ENCODE results near the gene MYO5C.
"Not testable (repeated sequence)": the region's sequence is repeated elsewhere in the genome, so short reads cannot be mapped to it uniquely, and the experiment has no call there.

MYO5C gene

DNA sequence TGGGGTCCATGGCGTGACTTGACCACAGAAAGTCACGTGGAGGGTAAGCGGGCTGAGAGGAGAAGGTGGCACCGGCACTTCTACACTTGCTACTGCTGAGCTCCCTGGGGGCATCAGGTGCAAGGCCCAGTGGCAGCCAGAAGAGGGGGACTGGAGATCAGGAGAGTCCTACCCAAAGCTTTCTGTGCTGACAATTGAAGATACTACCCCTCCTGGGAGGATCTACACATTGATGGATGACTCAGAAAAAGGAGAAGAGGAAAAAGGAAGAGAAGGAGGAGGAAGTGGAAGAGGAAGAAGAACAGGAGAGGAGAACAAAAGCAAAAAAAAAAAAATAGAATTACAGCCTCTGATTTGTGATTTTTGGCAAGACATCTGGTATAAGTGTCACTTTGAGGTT is 41.2 kb downstream of the MYO5C start:
- H3K27me3 ChIP-seq (ENCODE audit: low read depth, low read length) = no peaks in the 10 kb centered on the region
- no peak overlapping the region for H3K27ac ChIP-seq (ENCODE audit: low read length)
- no peaks in the 10 kb centered on the region for H3K36me3 ChIP-seq (ENCODE audit: control insufficient read depth in 1 of 2, insufficient read depth in 2 of 2, low read length in 2 of 2)
- H3K4me3 ChIP-seq (ENCODE audit: low read depth in 1 of 2, low read length in 2 of 2) = no peak overlapping the region
- H3K4me1 ChIP-seq (ENCODE audit: control insufficient read depth in 1 of 2, insufficient read depth in 2 of 2, low read length in 2 of 2) = no peaks in the 10 kb centered on the region
- H3K9me3 ChIP-seq (ENCODE audit: control insufficient read depth in 1 of 2, low read length in 2 of 2) = no peaks in the 10 kb centered on the region

DNA sequence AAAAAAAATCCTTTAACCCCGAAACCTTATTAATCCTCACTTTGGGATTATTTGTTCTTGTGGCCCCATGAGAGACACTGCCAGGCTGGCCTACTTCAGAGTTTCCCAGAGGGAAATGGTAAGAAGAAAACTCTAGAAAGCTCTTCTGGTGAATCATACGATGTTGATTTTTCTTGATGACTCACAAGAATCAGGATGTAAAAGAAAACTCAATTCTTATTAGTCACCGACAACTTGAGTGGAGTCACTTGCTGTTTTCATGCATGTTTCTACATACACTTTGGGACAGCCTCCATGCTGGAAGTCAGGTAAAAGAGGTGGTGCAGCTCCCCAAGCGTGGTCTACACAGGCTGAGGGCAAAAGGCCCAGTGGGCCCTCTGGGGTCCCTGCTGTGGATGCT is 42.8 kb downstream of the MYO5C start:
- no peaks in the 10 kb centered on the region for H3K9me3 ChIP-seq (ENCODE audit: control insufficient read depth in 1 of 2, low read length in 2 of 2)

DNA sequence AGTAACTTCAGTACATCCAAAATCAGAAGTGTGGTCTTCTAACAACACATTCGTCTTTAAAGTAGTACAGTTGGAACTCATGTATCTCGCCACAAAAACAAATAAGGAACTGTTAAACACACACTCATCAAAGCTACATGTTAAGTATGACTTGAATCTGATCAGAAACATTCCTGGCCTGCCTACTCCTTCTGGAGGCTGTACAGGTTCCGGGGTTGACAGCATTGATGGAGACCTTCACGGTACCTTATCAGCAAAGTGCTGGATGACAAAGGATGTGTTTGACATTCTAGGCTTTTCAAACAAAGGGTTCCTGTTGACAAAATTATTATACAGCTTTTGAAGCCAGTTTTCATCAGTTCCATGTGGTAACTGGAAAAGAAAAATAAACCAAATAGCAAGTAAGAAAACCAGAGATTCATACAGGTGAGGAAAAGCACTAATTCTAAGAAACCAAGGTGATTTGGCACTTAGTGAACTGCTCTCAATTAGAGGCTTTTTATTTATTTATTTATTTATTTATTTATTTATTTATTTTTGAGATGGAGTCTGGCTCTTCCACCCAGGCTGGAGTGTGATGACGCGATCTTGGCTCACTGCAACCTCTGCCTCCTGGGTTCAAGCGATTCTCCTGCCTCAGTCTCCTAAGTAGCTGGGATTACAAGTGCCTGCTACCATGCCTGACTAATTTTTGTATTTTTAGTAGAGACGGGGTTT is 44.3 kb downstream of the MYO5C start:
- no peaks in the 10 kb centered on the region for H3K36me3 ChIP-seq (ENCODE audit: control insufficient read depth in 1 of 2, insufficient read depth in 2 of 2, low read length in 2 of 2)
- no peak overlapping the region for H3K27ac ChIP-seq (ENCODE audit: low read length)

More for the DNA sequence above, 42.8 kb downstream of the MYO5C start:
- Histone ChIP-seq H3K27ac (ENCODE audit: low read length) (no peak overlapping the region), H3K27me3 (ENCODE audit: low read depth, low read length) (no peaks in the 10 kb centered on the region), H3K4me3 (ENCODE audit: low read depth in 1 of 2, low read length in 2 of 2) (no peak overlapping the region), H3K4me1 (ENCODE audit: control insufficient read depth in 1 of 2, insufficient read depth in 2 of 2, low read length in 2 of 2) (no peaks in the 10 kb centered on the region), H3K36me3 (ENCODE audit: control insufficient read depth in 1 of 2, insufficient read depth in 2 of 2, low read length in 2 of 2) (no peaks in the 10 kb centered on the region)

GRCh38 chr15:52247461-52247860 is 48.1 kb downstream of the MYO5C start:
- no peak overlapping the region for H3K27ac ChIP-seq (ENCODE audit: low read length)
- H3K36me3 ChIP-seq (ENCODE audit: control insufficient read depth in 1 of 2, insufficient read depth in 2 of 2, low read length in 2 of 2) = peaks cover 0 to 4% of the 10 kb centered on the region in 2 donors
- H3K9me3 ChIP-seq (ENCODE audit: control insufficient read depth in 1 of 2, low read length in 2 of 2) = no peaks in the 10 kb centered on the region
- H3K27me3 ChIP-seq (ENCODE audit: low read depth, low read length) = no peaks in the 10 kb centered on the region
- H3K4me1 ChIP-seq (ENCODE audit: control insufficient read depth in 1 of 2, insufficient read depth in 2 of 2, low read length in 2 of 2) = no peaks in the 10 kb centered on the region
- H3K4me3 ChIP-seq (ENCODE audit: low read depth in 1 of 2, low read length in 2 of 2) = no peak overlapping the region

More for the DNA sequence above, 44.3 kb downstream of the MYO5C start:
- no peak overlapping the region for H3K4me3 ChIP-seq (ENCODE audit: low read depth in 1 of 2, low read length in 2 of 2)
- H3K9me3 ChIP-seq (ENCODE audit: control insufficient read depth in 1 of 2, low read length in 2 of 2) = no peaks in the 10 kb centered on the region
- no peaks in the 10 kb centered on the region for H3K27me3 ChIP-seq (ENCODE audit: low read depth, low read length)
- H3K4me1 ChIP-seq (ENCODE audit: control insufficient read depth in 1 of 2, insufficient read depth in 2 of 2, low read length in 2 of 2) = no peaks in the 10 kb centered on the region

DNA sequence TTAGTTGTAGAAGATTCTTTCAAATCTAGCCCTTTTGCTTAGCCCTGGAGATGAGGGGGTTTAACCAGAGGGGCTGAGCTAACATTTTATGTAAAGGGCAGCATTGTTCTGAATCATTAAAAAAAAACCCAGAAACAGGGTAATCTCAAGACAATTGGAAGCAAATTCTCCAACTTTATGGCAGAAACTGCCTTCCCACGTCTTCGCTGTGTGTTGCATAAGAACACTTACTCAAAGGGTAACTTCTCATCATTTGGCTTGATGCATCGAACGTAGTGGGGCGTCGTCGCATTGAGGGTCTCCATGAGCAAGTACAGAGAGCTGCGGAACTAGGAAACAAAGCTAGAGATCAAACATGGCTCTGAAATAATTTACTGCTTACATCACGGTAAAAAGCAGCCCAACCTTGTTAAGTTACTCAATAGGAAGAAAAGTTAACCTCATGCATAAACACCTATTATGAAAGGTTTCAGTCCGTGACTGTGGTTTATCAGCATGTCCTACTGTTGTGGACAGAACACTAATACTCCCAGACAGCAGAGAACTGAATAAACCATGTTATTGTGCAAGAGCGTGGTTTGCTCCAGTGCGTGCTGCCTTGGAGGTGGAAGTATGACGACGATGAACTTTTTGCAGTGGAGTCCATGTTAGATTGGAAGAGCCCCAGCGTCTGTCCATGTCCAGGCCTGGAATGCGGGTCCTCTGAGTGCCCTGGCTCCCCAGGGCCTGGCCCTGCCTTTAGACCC is 48.7 kb downstream of the MYO5C start:
- Histone ChIP-seq H3K27ac (ENCODE audit: low read length) (no peak overlapping the region), H3K4me3 (ENCODE audit: low read depth in 1 of 2, low read length in 2 of 2) (no peak overlapping the region), H3K36me3 (ENCODE audit: control insufficient read depth in 1 of 2, insufficient read depth in 2 of 2, low read length in 2 of 2) (peaks cover 0 to 4% of the 10 kb centered on the region in 2 donors), H3K27me3 (ENCODE audit: low read depth, low read length) (no peaks in the 10 kb centered on the region), H3K9me3 (ENCODE audit: control insufficient read depth in 1 of 2, low read length in 2 of 2) (no peaks in the 10 kb centered on the region), H3K4me1 (ENCODE audit: control insufficient read depth in 1 of 2, insufficient read depth in 2 of 2, low read length in 2 of 2) (no peaks in the 10 kb centered on the region)

- Histone ChIP-seq H3K4me1 (ENCODE audit: control insufficient read depth in 1 of 2, insufficient read depth in 2 of 2, low read length in 2 of 2) (no peaks in the 10 kb centered on the region), H3K36me3 (ENCODE audit: control insufficient read depth in 1 of 2, insufficient read depth in 2 of 2, low read length in 2 of 2) (peaks cover 0 to 4% of the 10 kb centered on the region in 2 donors), H3K9me3 (ENCODE audit: control insufficient read depth in 1 of 2, low read length in 2 of 2) (no peaks in the 10 kb centered on the region), H3K4me3 (ENCODE audit: low read depth in 1 of 2, low read length in 2 of 2) (no peak overlapping the region), H3K27me3 (ENCODE audit: low read depth, low read length) (no peaks in the 10 kb centered on the region), H3K27ac (ENCODE audit: low read length) (no peak overlapping the region)
Measured at GRCh38 chr15:52243697-52244555, 51.7 kb downstream of the MYO5C start.

DNA sequence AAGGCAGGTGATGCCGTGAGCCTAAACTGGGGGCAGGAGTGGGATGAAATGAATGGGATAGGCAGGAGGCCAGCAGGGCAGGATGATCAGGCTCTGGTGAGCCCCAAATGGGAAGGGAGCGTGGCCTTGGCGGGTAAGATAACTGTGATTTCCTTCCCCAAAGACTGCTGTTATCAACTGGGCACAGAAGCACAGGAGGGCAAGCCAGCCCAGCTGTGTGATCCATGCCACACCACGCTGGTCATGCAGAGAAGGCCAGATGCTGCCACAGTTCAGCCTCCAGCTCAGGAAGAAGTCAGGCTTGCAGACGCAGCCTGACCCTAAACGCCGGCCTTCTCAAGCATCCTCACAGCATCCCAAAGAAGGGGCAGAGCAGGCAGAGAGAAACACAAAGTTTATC is 52.3 kb downstream of the MYO5C start:
- no peak overlapping the region for H3K4me3 ChIP-seq (ENCODE audit: low read depth in 1 of 2, low read length in 2 of 2)
- H3K4me1 ChIP-seq (ENCODE audit: control insufficient read depth in 1 of 2, insufficient read depth in 2 of 2, low read length in 2 of 2) = no peaks in the 10 kb centered on the region
- no peak overlapping the region for H3K27ac ChIP-seq (ENCODE audit: low read length)
- H3K9me3 ChIP-seq (ENCODE audit: control insufficient read depth in 1 of 2, low read length in 2 of 2) = no peaks in the 10 kb centered on the region
- H3K36me3 ChIP-seq (ENCODE audit: control insufficient read depth in 1 of 2, insufficient read depth in 2 of 2, low read length in 2 of 2) = peaks cover 0 to 4% of the 10 kb centered on the region in 2 donors
- no peaks in the 10 kb centered on the region for H3K27me3 ChIP-seq (ENCODE audit: low read depth, low read length)

GRCh38 chr15:52241489-52241888 is 54.1 kb downstream of the MYO5C start:
- peaks cover 0 to 4% of the 10 kb centered on the region in 2 donors for H3K36me3 ChIP-seq (ENCODE audit: control insufficient read depth in 1 of 2, insufficient read depth in 2 of 2, low read length in 2 of 2)
- H3K4me3 ChIP-seq (ENCODE audit: low read depth in 1 of 2, low read length in 2 of 2) = no peak overlapping the region
- H3K27ac ChIP-seq (ENCODE audit: low read length) = no peak overlapping the region
- H3K27me3 ChIP-seq (ENCODE audit: low read depth, low read length) = no peaks in the 10 kb centered on the region
- no peaks in the 10 kb centered on the region for H3K4me1 ChIP-seq (ENCODE audit: control insufficient read depth in 1 of 2, insufficient read depth in 2 of 2, low read length in 2 of 2)
- H3K9me3 ChIP-seq (ENCODE audit: control insufficient read depth in 1 of 2, low read length in 2 of 2) = no peaks in the 10 kb centered on the region

DNA sequence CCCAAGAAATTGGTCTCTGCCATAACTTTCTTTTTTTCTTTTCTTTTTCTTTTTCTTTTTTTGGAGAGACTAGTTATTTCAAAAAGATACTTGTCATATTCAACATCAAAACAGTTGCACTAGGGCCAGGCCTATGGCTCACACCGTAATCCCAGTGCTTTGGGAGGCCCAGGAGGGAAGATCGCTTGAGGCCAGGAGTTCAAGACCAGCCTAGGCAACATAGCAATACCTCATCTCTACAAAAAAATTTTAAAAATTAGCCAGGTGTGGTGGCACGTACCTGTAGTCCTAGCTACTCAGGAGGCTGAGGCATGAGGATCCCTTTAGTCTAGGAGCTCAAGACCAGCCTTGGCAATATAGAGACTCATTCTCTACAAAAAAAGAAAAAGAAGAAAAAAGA is 55.4 kb downstream of the MYO5C start:
- Histone ChIP-seq H3K27ac (ENCODE audit: low read length) (no peak overlapping the region), H3K27me3 (ENCODE audit: low read depth, low read length) (no peaks in the 10 kb centered on the region)

DNA sequence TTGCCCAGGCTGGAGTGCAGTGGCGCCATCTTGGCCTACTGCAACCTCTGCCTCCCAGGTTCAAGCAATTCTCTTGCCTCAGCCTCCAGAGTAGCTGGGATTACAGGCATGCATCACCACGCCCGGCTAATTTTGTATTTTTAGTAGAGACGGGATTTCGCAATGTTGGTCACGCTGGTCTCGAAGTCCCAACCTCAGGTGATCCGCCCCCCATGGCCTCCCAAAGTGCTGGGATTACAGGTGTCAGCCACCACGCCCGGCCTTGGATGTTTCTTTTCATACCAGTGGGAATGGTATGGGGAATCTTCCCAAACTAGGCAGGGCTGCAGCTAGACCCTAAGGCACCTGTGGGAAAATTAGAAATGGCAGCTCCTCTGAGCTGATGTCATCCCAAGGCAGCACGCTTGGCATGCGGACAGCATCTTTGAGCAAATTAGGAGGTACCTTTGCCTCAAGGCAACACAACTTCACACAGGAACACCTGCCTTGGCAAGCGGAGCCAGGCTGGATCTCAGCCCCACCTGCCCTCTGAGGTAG is 56.5 kb downstream of the MYO5C start:
- H3K36me3 ChIP-seq (ENCODE audit: control insufficient read depth in 1 of 2, insufficient read depth in 2 of 2, low read length in 2 of 2); H3K4me3 ChIP-seq (ENCODE audit: low read depth in 1 of 2, low read length in 2 of 2); H3K9me3 ChIP-seq (ENCODE audit: control insufficient read depth in 1 of 2, low read length in 2 of 2); H3K27ac ChIP-seq (ENCODE audit: low read length); H3K27me3 ChIP-seq (ENCODE audit: low read depth, low read length); H3K4me1 ChIP-seq (ENCODE audit: control insufficient read depth in 1 of 2, insufficient read depth in 2 of 2, low read length in 2 of 2): not testable (repeated sequence)

More for the DNA sequence above, 55.4 kb downstream of the MYO5C start:
- Histone ChIP-seq H3K4me1 (ENCODE audit: control insufficient read depth in 1 of 2, insufficient read depth in 2 of 2, low read length in 2 of 2) (no peaks in the 10 kb centered on the region), H3K4me3 (ENCODE audit: low read depth in 1 of 2, low read length in 2 of 2) (no peak overlapping the region), H3K9me3 (ENCODE audit: control insufficient read depth in 1 of 2, low read length in 2 of 2) (no peaks in the 10 kb centered on the region), H3K36me3 (ENCODE audit: control insufficient read depth in 1 of 2, insufficient read depth in 2 of 2, low read length in 2 of 2) (peaks cover 0 to 4% of the 10 kb centered on the region in 2 donors)

DNA sequence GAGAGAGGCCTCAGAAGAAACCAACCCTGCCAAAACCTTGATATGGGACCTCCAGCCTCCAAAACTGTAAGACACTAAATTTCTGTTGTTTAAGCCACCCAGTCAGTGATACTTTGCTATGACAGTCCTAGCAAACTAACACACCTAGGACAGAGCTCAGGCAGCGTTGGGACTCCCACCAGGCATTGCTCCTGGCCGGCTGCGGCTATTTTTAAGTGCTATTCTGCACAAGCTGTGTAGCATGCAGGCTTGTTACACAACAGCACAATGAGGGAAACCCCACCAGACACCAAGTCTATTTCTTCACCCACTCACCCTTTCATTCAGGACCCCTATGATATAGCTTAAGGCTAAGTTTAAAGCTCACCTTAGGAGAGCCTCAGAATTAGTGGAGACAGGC is 57.5 kb downstream of the MYO5C start:
- Histone ChIP-seq H3K4me3 (ENCODE audit: low read depth in 1 of 2, low read length in 2 of 2) (no peak overlapping the region), H3K9me3 (ENCODE audit: control insufficient read depth in 1 of 2, low read length in 2 of 2) (no peaks in the 10 kb centered on the region), H3K36me3 (ENCODE audit: control insufficient read depth in 1 of 2, insufficient read depth in 2 of 2, low read length in 2 of 2) (no peaks in the 10 kb centered on the region), H3K27me3 (ENCODE audit: low read depth, low read length) (no peaks in the 10 kb centered on the region), H3K27ac (ENCODE audit: low read length) (no peak overlapping the region), H3K4me1 (ENCODE audit: control insufficient read depth in 1 of 2, insufficient read depth in 2 of 2, low read length in 2 of 2) (no peaks in the 10 kb centered on the region)

All from muscle layer of duodenum (tissue), 2 donors.